GM18498 (cell line): ENCODE data around the gene OR2AP1.
A peak's percentile ranks its signal among the peaks of the same experiment; 100 is the strongest.
"Not testable (repeated sequence)": the region's sequence is repeated elsewhere in the genome, so short reads cannot be mapped to it uniquely, and the experiment has no call there.

Experiments used
- ATAC-seq: cut with Tn5 transposase; IDR thresholded peaks from one replicate; pipeline ENCODE4 v1.9.1; 2021; ENCODE audit warnings: mild to moderate bottlenecking, moderate library complexity; ENCODE audit not compliant: unreplicated experiment

OR2AP1 gene

GRCh38 chr12:55572168-55572567 lies at the start of gene OR2AP1:
Gene OR2AP1, plus strand, starts transcription at chr12:55572468. Its CDS starts 1,947 bp downstream, at chr12:55574415.
- ATAC-seq: no peak

GRCh38 chr12:55548235-55548634 lies 24.0 kb upstream of the OR2AP1 start:
- not testable (repeated sequence) for ATAC-seq

DNA sequence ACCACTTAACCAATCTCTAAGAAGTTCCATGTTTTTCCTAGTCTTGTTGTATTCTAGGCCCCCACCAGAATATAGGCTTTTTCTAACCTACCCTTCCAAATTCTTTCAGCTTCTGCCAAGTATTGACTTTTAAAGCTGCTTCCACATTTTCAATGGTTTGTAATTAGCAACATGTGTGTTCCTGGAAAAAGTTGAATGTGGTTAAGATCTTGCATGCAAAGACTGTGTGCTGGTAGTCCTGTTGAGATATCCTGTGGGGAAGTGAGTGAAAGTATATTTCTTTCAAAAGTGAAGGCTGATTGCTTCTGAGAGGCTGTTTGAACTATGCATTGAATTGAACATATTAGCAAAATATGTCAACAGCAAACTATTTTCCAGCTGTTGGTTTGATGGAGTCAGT lies 23.5 kb upstream of the OR2AP1 start:
- no peak for ATAC-seq

DNA sequence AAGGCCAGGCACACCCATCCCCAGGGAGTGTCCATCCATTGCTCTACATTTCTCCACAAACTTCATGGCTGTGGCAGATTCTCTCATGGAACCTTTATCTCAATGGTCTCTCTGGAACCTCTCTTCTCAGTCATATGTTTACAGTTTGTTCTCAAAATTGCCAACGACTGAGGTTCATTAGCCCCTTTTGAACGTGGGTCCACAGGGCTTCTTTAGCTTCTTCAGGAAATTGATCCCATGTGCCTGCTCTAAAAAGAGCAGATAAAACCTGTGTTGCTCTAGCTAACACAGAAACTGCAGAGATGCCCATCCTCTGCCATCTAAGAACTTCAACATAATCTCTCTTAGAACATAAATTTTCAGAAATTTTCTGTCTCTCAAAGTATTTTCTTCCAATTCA lies 23.0 kb upstream of the OR2AP1 start, which contains the start of gene OR6C4:
OR6C4 (plus strand) TSS at position 301 of the 400 bp plus-strand sequence. CDS start 1,625 bp downstream, outside the sequence.
- ATAC-seq: no peak

- ATAC-seq: no peak
Observed at GRCh38 chr12:55554296-55554695, 18.0 kb upstream of the OR2AP1 start.

GRCh38 chr12:55570060-55570459 lies 2.2 kb upstream of the OR2AP1 start:
- not testable (repeated sequence) for ATAC-seq

- not testable (repeated sequence) for ATAC-seq
Observed at GRCh38 chr12:55570689-55571088, 1.6 kb upstream of the OR2AP1 start.

DNA sequence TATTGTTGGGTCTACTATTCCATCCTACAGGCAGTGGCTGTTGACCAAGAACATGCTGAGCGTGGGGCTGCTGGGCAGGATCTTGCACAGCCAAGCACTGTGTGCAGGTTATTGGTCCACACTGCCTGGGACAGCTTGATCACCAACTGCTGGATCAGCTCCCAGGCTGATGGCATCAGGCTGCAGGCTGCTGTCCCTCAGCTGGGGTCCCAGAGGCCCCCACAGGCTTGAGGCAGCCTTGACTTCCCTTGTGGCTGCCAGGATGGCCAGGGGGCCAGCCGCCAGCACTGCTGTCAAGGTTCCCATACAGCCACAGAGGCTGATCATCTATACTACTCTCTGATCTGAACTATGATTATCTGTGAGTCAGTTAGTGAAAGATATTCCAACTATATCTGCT lies 9.8 kb downstream of the OR2AP1 start:
- ATAC-seq: no peak

GRCh38 chr12:55585817-55586216 lies 13.5 kb downstream of the OR2AP1 start:
- no peak for ATAC-seq

DNA sequence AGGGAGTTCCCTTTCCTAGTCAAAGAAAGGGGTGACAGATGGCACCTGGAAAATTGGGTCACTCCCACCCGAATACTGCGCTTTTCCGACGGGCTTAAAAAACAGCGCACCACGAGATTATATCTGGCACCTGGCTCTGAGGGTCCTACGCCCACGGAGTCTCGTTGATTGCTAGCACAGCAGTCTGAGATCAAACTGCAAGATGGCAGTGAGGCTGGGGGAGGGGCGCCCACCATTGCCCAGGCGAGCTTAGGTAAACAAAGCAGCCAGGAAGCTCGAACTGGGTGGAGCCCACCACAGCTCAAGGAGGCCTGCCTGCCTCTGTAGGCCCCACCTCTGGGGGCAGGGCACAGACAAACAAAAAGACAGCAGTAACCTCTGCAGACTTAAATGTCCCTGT lies 17.9 kb downstream of the OR2AP1 start:
- not testable (repeated sequence) for ATAC-seq

GRCh38 chr12:55607821-55608594 lies 35.7 kb downstream of the OR2AP1 start:
- no peak for ATAC-seq

DNA sequence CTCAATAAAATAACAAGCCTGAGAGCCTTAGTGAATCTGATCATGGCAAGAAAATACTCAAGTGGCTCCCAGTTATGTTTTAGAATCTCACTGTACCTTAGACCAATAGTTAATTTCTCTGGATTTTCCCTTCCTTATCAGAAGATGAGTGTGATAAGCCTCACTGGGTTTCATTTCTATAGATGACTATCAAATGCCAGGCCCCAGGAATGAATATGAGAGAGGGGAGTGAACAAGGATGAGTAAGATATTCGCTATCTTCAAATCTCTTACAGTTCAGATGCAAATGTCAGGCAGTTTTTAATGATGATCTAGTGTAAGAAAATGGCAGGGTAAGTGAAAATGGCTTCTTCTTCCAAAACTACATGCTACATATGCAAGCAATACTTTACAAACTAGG lies 38.3 kb downstream of the OR2AP1 start:
- ATAC-seq: no peak

DNA sequence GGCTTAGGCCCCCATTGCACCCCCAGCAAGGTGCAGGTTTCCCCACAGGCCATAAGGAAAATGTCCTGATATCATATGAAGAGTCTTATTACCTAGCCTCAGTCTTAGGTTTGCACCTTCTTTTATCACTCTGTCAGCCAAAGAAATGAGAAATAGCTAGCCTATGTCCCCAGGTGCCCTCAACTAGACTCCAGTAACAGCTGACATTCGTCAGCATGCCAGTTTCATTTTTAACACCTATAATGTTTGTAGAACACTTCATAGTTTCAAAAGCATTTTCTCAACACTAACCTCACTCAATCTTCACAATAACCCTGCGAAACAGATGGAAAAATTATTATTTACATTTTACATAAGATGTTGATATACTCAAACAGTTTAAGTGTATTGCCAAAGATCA lies 40.4 kb downstream of the OR2AP1 start:
- no peak for ATAC-seq

- no peak for ATAC-seq
Observed at GRCh38 chr12:55614764-55615163, 42.5 kb downstream of the OR2AP1 start.

GRCh38 chr12:55619354-55620138 lies 47.3 kb downstream of the OR2AP1 start:
- ATAC-seq: peak; percentile 86

- no peak for ATAC-seq
Observed at GRCh38 chr12:55624056-55624455, 51.8 kb downstream of the OR2AP1 start.
